Activated naive CD8-positive, alpha-beta T cell treated with anti-CD3 and anti-CD28 coated beads for 36 hours (primary cell): ENCODE data around the gene SCLY. TPM values are rescaled to one million over a fixed set of nuclear protein-coding genes. Genes with fewer than 3 reads are reported as not detected.

Experiments used
- DNase-seq: peaks from one replicate; pipeline ENCODE4 v3.0.0; 2021
- H3K27ac Mint-ChIP-seq: one replicate; pipeline ENCODE4 v1.8.0; 2022; ENCODE audit warnings: mild to moderate bottlenecking, moderate library complexity, mixed read lengths
- H3K27me3 Mint-ChIP-seq: one replicate; pipeline ENCODE4 v1.8.0; 2022; ENCODE audit warnings: mild to moderate bottlenecking, mixed read lengths
- H3K36me3 Mint-ChIP-seq: one replicate; pipeline ENCODE4 v1.8.0; 2021; ENCODE audit warnings: mild to moderate bottlenecking, mixed read lengths
- H3K4me1 Mint-ChIP-seq: one replicate; pipeline ENCODE4 v1.8.0; 2021; ENCODE audit warnings: mixed read lengths
- H3K4me3 Mint-ChIP-seq: one replicate; pipeline ENCODE4 v1.8.0; 2022; ENCODE audit warnings: mild to moderate bottlenecking, moderate library complexity, mixed read lengths
- H3K9me3 Mint-ChIP-seq: one replicate; pipeline ENCODE4 v1.8.0; 2022; ENCODE audit warnings: mixed read lengths
- total RNA-seq, 2 experiments: library from RNA; stranded (reverse); gene quantifications; one replicate each; pipeline ENCODE4 v1.2.3, GENCODE V29; 2021

The SCLY gene
- total RNA-seq, 2 experiments from 2014 or later, result 71.6 to 72.9 TPM

DNA sequence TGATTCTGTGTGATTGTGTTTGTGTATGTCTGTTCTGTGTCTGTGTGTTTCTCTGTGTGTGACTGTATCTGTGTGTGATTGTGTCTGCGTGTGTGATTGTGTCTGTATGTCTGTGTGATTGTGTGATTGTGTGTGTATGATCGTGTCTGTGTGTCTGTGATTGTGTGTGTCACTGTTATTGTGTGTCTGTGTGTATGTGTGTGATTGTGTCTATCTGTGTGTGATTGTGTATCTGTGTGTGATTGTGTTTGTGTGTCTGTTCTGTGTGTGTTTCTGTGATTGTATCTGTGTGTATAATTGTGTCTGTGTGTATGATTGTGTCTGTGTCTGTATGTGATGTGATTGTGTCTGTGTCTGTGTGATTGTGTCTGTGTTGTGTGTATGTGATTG is 66.0 kb downstream of the SCLY start:
- Mint-ChIP-seq H3K4me1 (no peaks in the 10 kb centered on the region), H3K9me3 (no peaks in the 10 kb centered on the region), H3K4me3 (no peak overlapping the region), H3K27me3 (no peaks in the 10 kb centered on the region), H3K27ac (no peak overlapping the region), H3K36me3 (no peaks in the 10 kb centered on the region)
- no peak for DNase-seq

GRCh38 chr2:238127165-238128060 is 66.6 kb downstream of the SCLY start:
- Mint-ChIP-seq H3K9me3 (no peaks in the 10 kb centered on the region), H3K4me1 (no peaks in the 10 kb centered on the region), H3K27me3 (no peaks in the 10 kb centered on the region), H3K36me3 (no peaks in the 10 kb centered on the region), H3K4me3 (no peak overlapping the region), H3K27ac (no peak overlapping the region)
- DNase-seq, result no peak

GRCh38 chr2:238128061-238128440 is 67.2 kb downstream of the SCLY start:
- no peaks in the 10 kb centered on the region for H3K4me1 Mint-ChIP-seq
- no peak overlapping the region for H3K27ac Mint-ChIP-seq
- no peaks in the 10 kb centered on the region for H3K36me3 Mint-ChIP-seq
- no peak for DNase-seq
- H3K4me3 Mint-ChIP-seq, result no peak overlapping the region
- H3K9me3 Mint-ChIP-seq, result no peaks in the 10 kb centered on the region
- H3K27me3 Mint-ChIP-seq, result no peaks in the 10 kb centered on the region

GRCh38 chr2:238128534-238129001 is 67.8 kb downstream of the SCLY start:
- Mint-ChIP-seq H3K27me3 (no peaks in the 10 kb centered on the region), H3K9me3 (no peaks in the 10 kb centered on the region), H3K4me1 (no peaks in the 10 kb centered on the region), H3K36me3 (no peaks in the 10 kb centered on the region), H3K27ac (no peak overlapping the region), H3K4me3 (no peak overlapping the region)
- no peak for DNase-seq

GRCh38 chr2:238129166-238130010 is 68.6 kb downstream of the SCLY start:
- no peak overlapping the region for H3K4me3 Mint-ChIP-seq
- H3K36me3 Mint-ChIP-seq, result no peaks in the 10 kb centered on the region
- no peaks in the 10 kb centered on the region for H3K9me3 Mint-ChIP-seq
- H3K27me3 Mint-ChIP-seq, result no peaks in the 10 kb centered on the region
- no peak for DNase-seq
- no peaks in the 10 kb centered on the region for H3K4me1 Mint-ChIP-seq
- H3K27ac Mint-ChIP-seq, result no peak overlapping the region

DNA sequence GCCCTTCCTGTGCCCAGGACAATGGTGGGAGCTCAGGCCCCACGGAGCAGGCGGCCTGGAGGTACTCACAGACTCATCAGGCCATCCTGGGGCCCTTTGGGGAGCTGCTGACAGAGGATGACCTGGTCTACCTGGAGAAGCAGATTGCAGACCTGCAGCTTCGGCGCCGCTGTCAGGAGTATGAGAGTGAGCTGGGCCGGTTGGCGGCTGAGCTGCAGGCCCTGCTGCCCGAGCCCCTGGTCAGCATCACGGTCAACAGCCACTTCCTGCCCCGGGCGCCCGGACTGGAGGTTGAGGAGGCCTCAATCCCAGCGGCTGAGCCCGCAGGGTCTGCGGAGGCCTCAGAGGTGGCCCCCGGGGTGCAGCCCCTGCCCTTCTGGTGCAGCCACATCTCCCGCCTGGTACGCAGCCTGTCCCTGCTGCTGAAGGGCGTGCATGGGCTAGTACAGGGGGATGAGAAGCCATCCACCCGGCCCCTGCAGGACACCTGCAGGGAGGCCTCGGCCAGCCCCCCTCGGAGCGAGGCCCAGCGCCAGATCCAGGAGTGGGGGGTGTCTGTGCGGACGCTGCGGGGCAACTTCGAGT is 69.4 kb downstream of the SCLY start:
- DNase-seq, result no peak

GRCh38 chr2:238130696-238131628 is 70.2 kb downstream of the SCLY start:
- no peak overlapping the region for H3K27ac Mint-ChIP-seq
- no peak overlapping the region for H3K4me3 Mint-ChIP-seq
- no peaks in the 10 kb centered on the region for H3K4me1 Mint-ChIP-seq
- no peak for DNase-seq
- H3K9me3 Mint-ChIP-seq, result no peaks in the 10 kb centered on the region
- H3K36me3 Mint-ChIP-seq, result no peaks in the 10 kb centered on the region
- H3K27me3 Mint-ChIP-seq, result no peaks in the 10 kb centered on the region

More for the DNA sequence above, 69.4 kb downstream of the SCLY start:
- no peaks in the 10 kb centered on the region for H3K36me3 Mint-ChIP-seq
- H3K27me3 Mint-ChIP-seq, result no peaks in the 10 kb centered on the region
- no peak overlapping the region for H3K4me3 Mint-ChIP-seq
- no peak overlapping the region for H3K27ac Mint-ChIP-seq
- H3K4me1 Mint-ChIP-seq, result no peaks in the 10 kb centered on the region
- H3K9me3 Mint-ChIP-seq, result no peaks in the 10 kb centered on the region

DNA sequence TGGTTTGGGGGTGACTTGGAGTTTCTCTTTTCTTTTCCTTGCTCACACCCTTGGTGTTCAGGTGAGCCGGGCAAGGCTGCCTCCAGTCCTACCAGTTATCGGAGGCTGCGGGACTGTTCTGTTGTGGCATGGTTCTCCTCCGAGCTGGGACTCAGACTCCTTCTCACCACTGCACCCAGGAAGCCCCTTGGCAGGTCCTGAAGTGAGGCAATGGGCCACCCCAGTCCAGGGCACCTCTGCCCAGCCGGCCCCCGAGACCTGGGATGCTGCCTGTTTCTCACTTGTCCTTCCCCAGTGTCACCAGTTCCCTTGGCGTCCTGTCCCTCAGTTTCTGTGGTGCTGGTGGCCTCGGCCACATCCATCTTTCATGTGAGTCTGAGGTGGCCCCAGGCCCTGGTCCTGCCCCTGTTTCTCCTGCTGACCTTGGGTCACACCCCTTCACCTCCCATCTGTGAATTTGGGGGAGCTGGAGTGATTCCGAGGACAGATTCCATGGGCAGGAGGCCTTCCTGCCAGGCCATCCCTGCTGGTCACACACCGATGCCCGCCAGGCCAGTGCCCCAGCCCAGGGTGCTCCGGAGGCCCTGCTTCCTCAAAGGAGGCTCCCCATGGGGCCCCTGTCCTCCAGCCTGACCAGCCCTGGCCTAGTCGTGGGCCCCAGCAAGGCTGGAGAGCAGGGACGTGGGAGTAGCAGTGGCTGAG is 71.1 kb downstream of the SCLY start:
- DNase-seq, result no peak
- Mint-ChIP-seq H3K36me3 (no peaks in the 10 kb centered on the region), H3K4me1 (no peaks in the 10 kb centered on the region), H3K4me3 (no peak overlapping the region), H3K9me3 (no peaks in the 10 kb centered on the region), H3K27ac (no peak overlapping the region), H3K27me3 (no peaks in the 10 kb centered on the region)

GRCh38 chr2:238132463-238133450 is 72.0 kb downstream of the SCLY start:
- Mint-ChIP-seq H3K27ac (no peak overlapping the region), H3K4me3 (no peak overlapping the region), H3K27me3 (no peaks in the 10 kb centered on the region), H3K4me1 (no peaks in the 10 kb centered on the region), H3K9me3 (no peaks in the 10 kb centered on the region), H3K36me3 (no peaks in the 10 kb centered on the region)
- DNase-seq, result no peak

- Mint-ChIP-seq H3K9me3 (no peaks in the 10 kb centered on the region), H3K4me3 (no peak overlapping the region), H3K27me3 (no peaks in the 10 kb centered on the region), H3K27ac (no peak overlapping the region), H3K4me1 (no peaks in the 10 kb centered on the region), H3K36me3 (no peaks in the 10 kb centered on the region)
- no peak for DNase-seq
These were observed 72.9 kb downstream of the SCLY start for GRCh38 chr2:238133499-238134392.

GRCh38 chr2:238134393-238134785 is 73.6 kb downstream of the SCLY start:
- Mint-ChIP-seq H3K27ac (no peak overlapping the region), H3K4me3 (no peak overlapping the region), H3K27me3 (no peaks in the 10 kb centered on the region), H3K36me3 (no peaks in the 10 kb centered on the region), H3K9me3 (no peaks in the 10 kb centered on the region), H3K4me1 (no peaks in the 10 kb centered on the region)
- DNase-seq, result no peak

DNA sequence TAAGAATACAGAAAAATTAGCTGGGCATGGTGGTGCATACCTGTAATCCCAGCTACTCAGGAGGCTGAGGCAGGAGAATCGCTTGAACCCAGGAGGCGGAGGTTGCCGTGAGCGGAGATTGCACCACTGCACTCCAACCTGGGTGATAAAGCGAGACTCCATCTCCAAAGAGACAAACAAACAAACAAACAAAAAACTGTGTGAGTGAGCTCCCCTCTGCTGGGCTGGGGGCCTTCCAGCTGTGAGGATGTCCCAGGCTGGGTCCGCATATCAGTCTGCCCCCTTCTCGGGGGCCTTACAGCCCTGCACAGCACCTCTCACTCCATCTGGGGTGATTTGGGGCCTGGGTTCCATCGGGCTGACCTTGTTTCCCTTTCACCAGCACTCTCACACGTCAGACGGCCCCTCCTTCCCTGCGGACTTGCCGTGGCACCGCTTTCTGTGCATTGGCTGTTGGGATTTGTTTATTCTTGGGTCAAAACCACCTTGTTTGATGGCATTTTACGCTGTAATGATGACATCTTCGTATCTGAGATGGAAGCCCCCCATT is 74.9 kb downstream of the SCLY start:
- H3K27me3 Mint-ChIP-seq, result no peaks in the 10 kb centered on the region

More for the DNA sequence above, 74.9 kb downstream of the SCLY start:
- H3K9me3 Mint-ChIP-seq, result no peaks in the 10 kb centered on the region
- DNase-seq, result no peak
- no peaks in the 10 kb centered on the region for H3K36me3 Mint-ChIP-seq
- H3K27ac Mint-ChIP-seq, result no peak overlapping the region
- H3K4me3 Mint-ChIP-seq, result no peak overlapping the region
- no peaks in the 10 kb centered on the region for H3K4me1 Mint-ChIP-seq
